ENCODE results near the gene ARHGAP40.

Gene ARHGAP40

GRCh38 chr20:38601216-38602184 lies at the start of gene ARHGAP40:
TSS of gene ARHGAP40 (plus strand) at chr20:38601809.
- DNase-seq, result no peak

GRCh38 chr20:38554986-38555385 lies 46.6 kb upstream of the ARHGAP40 start:
- DNase-seq, result no peak

GRCh38 chr20:38555395-38555794 lies 46.2 kb upstream of the ARHGAP40 start:
- DNase-seq, result no peak

- no peak for DNase-seq
These were observed 44.4 kb upstream of the ARHGAP40 start for GRCh38 chr20:38557174-38557573.

GRCh38 chr20:38558596-38559360 lies 42.8 kb upstream of the ARHGAP40 start:
- no peak for DNase-seq

- DNase-seq, result no peak
These were observed 41.8 kb upstream of the ARHGAP40 start for GRCh38 chr20:38559764-38560163.

- no peak for DNase-seq
These were observed 37.7 kb upstream of the ARHGAP40 start for GRCh38 chr20:38563802-38564431.

GRCh38 chr20:38564680-38565079 lies 36.9 kb upstream of the ARHGAP40 start:
- DNase-seq, result no peak

GRCh38 chr20:38566036-38566598 lies 35.5 kb upstream of the ARHGAP40 start:
- no peak for DNase-seq

- no peak for DNase-seq
These were observed 31.7 kb upstream of the ARHGAP40 start for GRCh38 chr20:38569747-38570525.

GRCh38 chr20:38573413-38573812 lies 28.2 kb upstream of the ARHGAP40 start:
- DNase-seq, result no peak

- DNase-seq, result no peak
These were observed 22.2 kb upstream of the ARHGAP40 start for GRCh38 chr20:38579219-38579910.

GRCh38 chr20:38579921-38580320 lies 21.7 kb upstream of the ARHGAP40 start:
- DNase-seq, result no peak

- peak; percentile 57 to 75 for DNase-seq
These were observed 20.6 kb upstream of the ARHGAP40 start, which contains the start of gene ADIG for GRCh38 chr20:38581013-38581412. TSS of gene ADIG (plus strand) at chr20:38581197. CDS start at chr20:38581251, 54 bp downstream.

GRCh38 chr20:38581830-38582358 lies 19.7 kb upstream of the ARHGAP40 start:
- no peak for DNase-seq

GRCh38 chr20:38583306-38583705 lies 18.3 kb upstream of the ARHGAP40 start:
- no peak for DNase-seq

GRCh38 chr20:38584099-38584763 lies 17.4 kb upstream of the ARHGAP40 start:
- DNase-seq, result no peak

GRCh38 chr20:38585404-38586180 lies 16.0 kb upstream of the ARHGAP40 start:
- no peak for DNase-seq

GRCh38 chr20:38586181-38586525 lies 15.5 kb upstream of the ARHGAP40 start:
- no peak for DNase-seq

- no peak for DNase-seq
These were observed 13.3 kb upstream of the ARHGAP40 start for GRCh38 chr20:38588303-38588702.
